Smooth muscle cell (in vitro differentiated cells): ENCODE results near the gene HLA-DQB2. TPM values are rescaled to one million over a fixed set of nuclear protein-coding genes. Genes with fewer than 3 reads are reported as not detected.

ENCODE experiments used
- DNase-seq: peaks from one replicate; lab custom pipeline; 2025; ENCODE audit not compliant: unreplicated experiment; lab: John Stamatoyannopoulos, UW
- H2AFZ ChIP-seq: fragments of 200-600 bp; sonication (generic); 2 replicates; pipeline ENCODE4 v1.6.0; 2016; ENCODE audit warnings: antibody characterized with exemption, low read depth, mild to moderate bottlenecking
- H3F3A ChIP-seq: fragments of 200-600 bp; sonication (generic); 2 replicates; pipeline ENCODE4 v1.6.0; 2017; ENCODE audit warnings: antibody characterized with exemption, low read depth
- H3K27ac ChIP-seq: fragments of 200-600 bp; sonication (generic); 2 replicates; pipeline ENCODE4 v1.5.1; 2016; ENCODE audit warnings: low read depth, mild to moderate bottlenecking
- H3K27me3 ChIP-seq: fragments of 200-600 bp; sonication (generic); 2 replicates; pipeline ENCODE4 v1.6.1; 2016; ENCODE audit warnings: low read depth, mild to moderate bottlenecking
- H3K36me3 ChIP-seq: fragments of 200-600 bp; sonication (generic); 2 replicates; pipeline ENCODE4 v1.5.1; 2016; ENCODE audit warnings: low read depth
- H3K4me1 ChIP-seq: fragments of 200-600 bp; sonication (generic); 2 replicates; pipeline ENCODE4 v1.5.1; 2016; ENCODE audit warnings: low read depth
- H3K4me2 ChIP-seq: fragments of 200-600 bp; sonication (generic); 2 replicates; pipeline ENCODE4 v1.6.0; 2016; ENCODE audit warnings: mild to moderate bottlenecking
- H3K4me3 ChIP-seq: fragments of 200-600 bp; sonication (generic); 2 replicates; pipeline ENCODE4 v1.5.1; 2016; ENCODE audit warnings: mild to moderate bottlenecking
- H3K79me2 ChIP-seq: fragments of 200-600 bp; sonication (generic); 2 replicates; pipeline ENCODE4 v1.6.0; 2016; ENCODE audit warnings: low read depth, mild to moderate bottlenecking
- H3K9ac ChIP-seq: fragments of 200-600 bp; sonication (generic); 2 replicates; pipeline ENCODE4 v1.6.0; 2016; ENCODE audit warnings: low read depth
- H3K9me3 ChIP-seq: fragments of 200-600 bp; sonication (generic); replicated peaks from 2 replicates; pipeline ENCODE4 v1.5.1; 2016; ENCODE audit warnings: low read depth
- H4K20me1 ChIP-seq: fragments of 200-600 bp; sonication (generic); 2 replicates; pipeline ENCODE4 v1.6.0; 2016; ENCODE audit warnings: low read depth
- WGBS: methylation state at CpG from one replicate; pipeline ENCODE4 v1.1.7; 2016; ENCODE audit warnings: low lambda C conversion rate; 5-methylcytosine and 5-hydroxymethylcytosine counted together
- polyA plus RNA-seq: library from polyadenylated mRNA; unstranded; fragments of >200 nt; fragmentation: Nextera tagmentation; extraction: Ambion mirVana; gene quantifications from 2 replicates; pipeline ENCODE4 v1.2.1, GENCODE V29; 2016
- total RNA-seq: library from RNA; depleted of rRNA; stranded (reverse); fragments of >200 nt; gene quantifications from 2 replicates; pipeline ENCODE4 v1.2.3, GENCODE V29; 2014
- TF ChIP-seq, protein P1 (sequence below): fragments of 200-600 bp; sonication (generic); IDR thresholded peaks from 2 replicates; pipeline ENCODE4 v1.5.1; 2017; ENCODE audit warnings: borderline replicate concordance, mild to moderate bottlenecking, antibody characterized with exemption; ENCODE audit not compliant: insufficient read depth, poor library complexity, severe bottlenecking

The HLA-DQB2 gene
- total and polyA plus RNA-seq, 2 experiments from 2014 or later: not detected

DNA sequence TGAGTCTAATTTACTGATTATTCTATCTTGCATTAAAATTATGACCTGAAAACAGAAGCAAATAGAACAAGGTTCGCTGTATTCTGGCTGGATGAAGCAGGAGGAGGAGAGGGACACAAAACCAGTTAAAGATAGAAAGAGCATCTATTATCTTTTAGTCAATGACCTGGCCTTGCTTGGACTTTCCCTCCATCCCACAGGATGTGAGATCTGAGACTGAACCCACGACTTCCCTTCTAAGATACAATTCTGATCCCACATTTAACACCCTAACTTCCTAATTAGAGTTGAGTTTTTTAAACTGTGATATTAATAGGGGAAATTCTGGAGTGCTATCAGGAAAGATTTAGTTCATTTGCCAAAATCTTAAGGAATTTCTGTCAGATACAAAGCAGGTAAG lies 25.2 kb downstream of the HLA-DQB2 start:
- 42% methylated on average over 2 of the region's 2 CpGs for WGBS
- Histone ChIP-seq H4K20me1 (no peaks in the 10 kb centered on the region), H3K4me2 (no peak overlapping the region), H3K79me2 (no peaks in the 10 kb centered on the region), H3K4me3 (no peak overlapping the region), H3K27me3 (peaks cover 17% of the 10 kb centered on the region), H3K27ac (no peak overlapping the region), H3F3A (no peaks in the 10 kb centered on the region), H3K4me1 (no peaks in the 10 kb centered on the region), H3K36me3 (no peaks in the 10 kb centered on the region), H2AFZ (no peak overlapping the region), H3K9ac (no peak overlapping the region), H3K9me3 (no peaks in the 10 kb centered on the region)
- DNase-seq: no peak
- TF ChIP-seq, protein P1, sequence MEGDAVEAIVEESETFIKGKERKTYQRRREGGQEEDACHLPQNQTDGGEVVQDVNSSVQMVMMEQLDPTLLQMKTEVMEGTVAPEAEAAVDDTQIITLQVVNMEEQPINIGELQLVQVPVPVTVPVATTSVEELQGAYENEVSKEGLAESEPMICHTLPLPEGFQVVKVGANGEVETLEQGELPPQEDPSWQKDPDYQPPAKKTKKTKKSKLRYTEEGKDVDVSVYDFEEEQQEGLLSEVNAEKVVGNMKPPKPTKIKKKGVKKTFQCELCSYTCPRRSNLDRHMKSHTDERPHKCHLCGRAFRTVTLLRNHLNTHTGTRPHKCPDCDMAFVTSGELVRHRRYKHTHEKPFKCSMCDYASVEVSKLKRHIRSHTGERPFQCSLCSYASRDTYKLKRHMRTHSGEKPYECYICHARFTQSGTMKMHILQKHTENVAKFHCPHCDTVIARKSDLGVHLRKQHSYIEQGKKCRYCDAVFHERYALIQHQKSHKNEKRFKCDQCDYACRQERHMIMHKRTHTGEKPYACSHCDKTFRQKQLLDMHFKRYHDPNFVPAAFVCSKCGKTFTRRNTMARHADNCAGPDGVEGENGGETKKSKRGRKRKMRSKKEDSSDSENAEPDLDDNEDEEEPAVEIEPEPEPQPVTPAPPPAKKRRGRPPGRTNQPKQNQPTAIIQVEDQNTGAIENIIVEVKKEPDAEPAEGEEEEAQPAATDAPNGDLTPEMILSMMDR: no peak

- Histone ChIP-seq H3K27ac (no peak overlapping the region), H3F3A (no peaks in the 10 kb centered on the region), H3K4me2 (no peak overlapping the region), H3K79me2 (no peaks in the 10 kb centered on the region), H3K9me3 (no peaks in the 10 kb centered on the region), H3K4me3 (no peak overlapping the region), H3K36me3 (no peaks in the 10 kb centered on the region), H4K20me1 (no peaks in the 10 kb centered on the region), H2AFZ (no peak overlapping the region), H3K9ac (no peak overlapping the region), H3K27me3 (no peaks in the 10 kb centered on the region), H3K4me1 (no peaks in the 10 kb centered on the region)
- TF ChIP-seq, protein P1: no peak
- 61% methylated on average over 3 of the region's 3 CpGs for WGBS
- DNase-seq: no peak
These were observed 44.5 kb downstream of the HLA-DQB2 start for GRCh38 chr6:32718879-32719278.

- no peaks in the 10 kb centered on the region for H3K4me1 ChIP-seq
- H3K9me3 ChIP-seq: no peaks in the 10 kb centered on the region
- no peak overlapping the region for H2AFZ ChIP-seq
- no peaks in the 10 kb centered on the region for H3F3A ChIP-seq
- H3K36me3 ChIP-seq: no peaks in the 10 kb centered on the region
- no peak overlapping the region for H3K4me3 ChIP-seq
- no peak overlapping the region for H3K27ac ChIP-seq
- H3K27me3 ChIP-seq: no peaks in the 10 kb centered on the region
- TF ChIP-seq, protein P1: no peak
- no peak overlapping the region for H3K9ac ChIP-seq
- no peak for DNase-seq
- no peaks in the 10 kb centered on the region for H3K79me2 ChIP-seq
- no peaks in the 10 kb centered on the region for H4K20me1 ChIP-seq
- WGBS: 94% methylated on average over 3 of the region's 3 CpGs
- no peak overlapping the region for H3K4me2 ChIP-seq
These were observed 46.9 kb downstream of the HLA-DQB2 start for GRCh38 chr6:32716396-32716795.

DNA sequence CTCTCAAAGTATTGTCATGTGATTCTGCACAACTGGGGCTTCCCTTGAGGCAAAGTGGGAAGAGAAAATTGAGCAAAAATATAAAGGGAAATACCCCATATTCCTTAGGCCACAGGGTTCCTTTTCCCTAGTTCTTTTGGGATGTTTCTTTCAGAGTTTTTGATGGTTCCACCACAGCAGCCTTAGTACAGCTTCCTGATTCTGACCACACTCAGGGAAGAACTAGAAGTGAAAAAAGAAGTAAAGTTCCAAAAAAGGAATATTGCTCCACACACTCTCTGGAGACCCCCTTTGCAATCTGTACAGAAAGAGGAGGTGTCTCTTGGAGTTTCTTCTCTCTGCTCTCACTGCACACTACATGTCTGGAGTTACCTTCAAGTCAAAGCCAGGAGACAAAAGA lies 50.1 kb downstream of the HLA-DQB2 start:
- H3K4me2 ChIP-seq: no peak overlapping the region
- no peaks in the 10 kb centered on the region for H3K79me2 ChIP-seq

More for the DNA sequence above, 50.1 kb downstream of the HLA-DQB2 start:
- H3K4me3 ChIP-seq: no peak overlapping the region
- no peaks in the 10 kb centered on the region for H3K4me1 ChIP-seq
- no peaks in the 10 kb centered on the region for H3K36me3 ChIP-seq
- H4K20me1 ChIP-seq: no peaks in the 10 kb centered on the region
- H2AFZ ChIP-seq: no peak overlapping the region
- H3K27ac ChIP-seq: no peak overlapping the region
- no peaks in the 10 kb centered on the region for H3K27me3 ChIP-seq
- TF ChIP-seq, protein P1: no peak
- no peak overlapping the region for H3K9ac ChIP-seq
- no peak for DNase-seq
- no peaks in the 10 kb centered on the region for H3F3A ChIP-seq
- H3K9me3 ChIP-seq: no peaks in the 10 kb centered on the region
